OCI-LY1 (cell line): ENCODE measurements around the gene TBCA.

ENCODE experiments used
- CTCF ChIP-seq: fragments of 200-600 bp; sonication (generic), shearing (Covaris generic); IDR thresholded peaks from 2 replicates; pipeline ENCODE4 v1.5.1; 2017; ENCODE audit warnings: mild to moderate bottlenecking, antibody characterized with exemption, low read length, moderate library complexity, mixed read lengths
- EZH2 ChIP-seq: fragments of 200-600 bp; sonication (generic), shearing (Covaris generic); IDR thresholded peaks from 2 replicates; pipeline ENCODE4 v1.8.0; 2017; ENCODE audit warnings: borderline replicate concordance, mixed run types, mild to moderate bottlenecking, antibody characterized with exemption, low read length, moderate library complexity, mixed read lengths

- no peak for TF ChIP-seq CTCF
- TF ChIP-seq EZH2: no peak
Measured at GRCh38 chr5:77773734-77774280, 2.3 kb downstream of the TBCA start.
